OCI-LY1 (cell line): ENCODE results near the gene PIM1.

Experiments
- H2AFZ ChIP-seq: fragments of 200-600 bp; sonication (generic), shearing (Covaris generic); 2 replicates; pipeline ENCODE4 v1.6.0; 2014; ENCODE audit warnings: antibody characterized with exemption, mild to moderate bottlenecking, low read length
- H3F3A ChIP-seq: fragments of 200-600 bp; sonication (generic), shearing (Covaris generic); 2 replicates; pipeline ENCODE4 v1.6.0; 2014; ENCODE audit warnings: mild to moderate bottlenecking, antibody characterized with exemption, low read length, moderate library complexity; ENCODE audit not compliant: insufficient read depth
- H3K27ac ChIP-seq: fragments of 200-600 bp; sonication (generic); 2 replicates; pipeline ENCODE4 v1.5.1; 2014; ENCODE audit warnings: low read length, mixed run types, mild to moderate bottlenecking, low read depth; ENCODE audit not compliant: poor library complexity, severe bottlenecking
- H3K27me3 ChIP-seq: fragments of 200-600 bp; sonication (generic); 2 replicates; pipeline ENCODE4 v1.6.0; 2014; ENCODE audit warnings: antibody characterized with exemption, mild to moderate bottlenecking, low read length, moderate library complexity; ENCODE audit not compliant: insufficient read depth
- H3K36me3 ChIP-seq: fragments of 200-600 bp; sonication (generic); 2 replicates; pipeline ENCODE4 v1.6.1; 2014; ENCODE audit warnings: mild to moderate bottlenecking, antibody characterized with exemption, low read length, moderate library complexity, mixed read lengths; ENCODE audit not compliant: insufficient read depth
- H3K4me1 ChIP-seq: fragments of 200-600 bp; sonication (generic); 2 replicates; pipeline ENCODE4 v1.5.1; 2014; ENCODE audit warnings: mild to moderate bottlenecking, low read length, moderate library complexity; ENCODE audit not compliant: insufficient read depth, severe bottlenecking
- H3K4me2 ChIP-seq: fragments of 200-600 bp; sonication (generic), shearing (Covaris generic); 2 replicates; pipeline ENCODE4 v1.6.1; 2014; ENCODE audit warnings: low read length
- H3K4me3 ChIP-seq: fragments of 200-600 bp; sonication (generic); 2 replicates; pipeline ENCODE4 v1.5.1; 2014; ENCODE audit warnings: low read length, low read depth, mild to moderate bottlenecking, mixed read lengths; ENCODE audit not compliant: poor library complexity, severe bottlenecking
- H3K79me2 ChIP-seq: fragments of 200-600 bp; shearing (Covaris generic); 2 replicates; pipeline ENCODE4 v1.6.1; 2016; ENCODE audit warnings: mixed run types, low read length, mixed read lengths; ENCODE audit not compliant: insufficient read depth
- H3K9ac ChIP-seq: fragments of 200-600 bp; sonication (generic), shearing (Covaris generic); 2 replicates; pipeline ENCODE4 v1.6.1; 2014; ENCODE audit warnings: mild to moderate bottlenecking, low read length, mixed read lengths
- H3K9me2 ChIP-seq: fragments of 200-600 bp; sonication (generic), shearing (Covaris generic); 2 replicates; pipeline ENCODE4 v1.6.1; 2014; ENCODE audit warnings: low read depth, mild to moderate bottlenecking, low read length, mixed read lengths
- H3K9me3 ChIP-seq: fragments of 200-600 bp; shearing (Covaris generic); 2 replicates; pipeline ENCODE4 v1.6.1; 2014; ENCODE audit warnings: low read length, mixed read lengths
- H4K20me1 ChIP-seq: fragments of 200-600 bp; sonication (generic), shearing (Covaris generic); 2 replicates; pipeline ENCODE4 v1.6.0; 2016; ENCODE audit warnings: mild to moderate bottlenecking, low read length; ENCODE audit not compliant: insufficient read depth
- CTCF ChIP-seq: fragments of 200-600 bp; sonication (generic), shearing (Covaris generic); IDR thresholded peaks from 2 replicates; pipeline ENCODE4 v1.5.1; 2017; ENCODE audit warnings: mild to moderate bottlenecking, antibody characterized with exemption, low read length, moderate library complexity, mixed read lengths
- EZH2 ChIP-seq: fragments of 200-600 bp; sonication (generic), shearing (Covaris generic); IDR thresholded peaks from 2 replicates; pipeline ENCODE4 v1.8.0; 2017; ENCODE audit warnings: borderline replicate concordance, mixed run types, mild to moderate bottlenecking, antibody characterized with exemption, low read length, moderate library complexity, mixed read lengths

Gene PIM1

DNA sequence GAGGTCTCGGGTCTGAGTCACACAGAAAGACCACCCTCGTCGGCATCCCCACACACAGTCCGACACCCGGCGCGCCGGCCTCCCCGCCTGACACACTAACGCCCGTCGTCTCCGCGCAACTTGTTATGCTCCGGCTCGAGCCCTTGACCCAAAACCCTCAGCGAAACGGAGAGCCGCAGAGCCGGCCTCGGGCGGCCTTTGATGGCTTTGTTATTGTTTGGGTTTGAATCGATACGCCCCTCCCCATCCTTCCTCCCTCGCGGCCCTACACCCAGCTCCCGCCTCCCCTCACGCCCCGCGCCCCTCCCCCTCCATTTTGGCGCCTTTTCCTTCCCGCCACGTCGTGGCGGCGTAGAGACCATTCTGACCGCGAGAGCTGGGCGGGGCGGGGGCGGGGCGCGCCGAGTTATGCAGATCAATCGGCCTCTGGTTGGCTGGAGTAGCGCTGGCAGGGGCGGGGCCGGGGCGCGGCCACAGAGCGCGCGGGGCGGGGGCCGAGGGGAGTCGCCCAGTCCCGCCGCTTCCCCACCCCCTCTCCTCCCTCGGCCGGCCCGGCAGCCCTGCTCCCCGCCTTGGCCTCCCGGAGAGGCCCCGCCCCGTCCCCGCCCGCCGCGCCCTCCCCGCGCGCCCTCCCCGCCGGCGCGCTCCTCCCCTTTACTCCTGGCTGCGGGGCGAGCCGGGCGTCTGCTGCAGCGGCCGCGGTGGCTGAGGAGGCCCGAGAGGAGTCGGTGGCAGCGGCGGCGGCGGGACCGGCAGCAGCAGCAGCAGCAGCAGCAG, at the start of gene PIM1:
Gene PIM1 (plus strand): TSS at position 657 of the 777 bp plus-strand sequence. CDS start 424 bp downstream, outside the sequence.
- Histone ChIP-seq H4K20me1 (peaks cover 3% of the 10 kb centered on the region), H3K27me3 (no peaks in the 10 kb centered on the region), H3K4me3 (peak within 1 kb of the TSS; percentile 89), H3K9ac (peak within 1 kb of the TSS; percentile 93), H3K27ac (peak within 1 kb of the TSS; percentile 95), H3F3A (peaks cover 16% of the 10 kb centered on the region), H3K4me2 (peak within 1 kb of the TSS; percentile 82), H2AFZ (no peak within 1 kb of the TSS), H3K9me2 (no peaks in the 10 kb centered on the region), H3K36me3 (peaks cover 46% of the 10 kb centered on the region), H3K9me3 (no peaks in the 10 kb centered on the region), H3K79me2 (peaks cover 26% of the 10 kb centered on the region), H3K4me1 (peaks cover 36% of the 10 kb centered on the region)
- TF ChIP-seq CTCF (no peak), EZH2 (no peak)

- no peaks in the 10 kb centered on the region for H3K9me3 ChIP-seq
- H3K9me2 ChIP-seq: no peaks in the 10 kb centered on the region
- no peaks in the 10 kb centered on the region for H3K27me3 ChIP-seq
- no peak overlapping the region for H3K4me3 ChIP-seq
- no peak overlapping the region for H2AFZ ChIP-seq
- H3K27ac ChIP-seq: no peak overlapping the region
- no peak for TF ChIP-seq CTCF
- TF ChIP-seq EZH2: no peak
- H3F3A ChIP-seq: no peaks in the 10 kb centered on the region
- H4K20me1 ChIP-seq: no peaks in the 10 kb centered on the region
- H3K4me2 ChIP-seq: no peak overlapping the region
- no peak overlapping the region for H3K9ac ChIP-seq
- peaks cover 39% of the 10 kb centered on the region for H3K4me1 ChIP-seq
- H3K36me3 ChIP-seq: no peaks in the 10 kb centered on the region
- no peaks in the 10 kb centered on the region for H3K79me2 ChIP-seq
These were observed 48.4 kb upstream of the PIM1 start for GRCh38 chr6:37121556-37121955.

- no peaks in the 10 kb centered on the region for H3K9me2 ChIP-seq
- H3K9me3 ChIP-seq: no peaks in the 10 kb centered on the region
- H3K4me3 ChIP-seq: no peak overlapping the region
- H2AFZ ChIP-seq: no peak overlapping the region
- no peaks in the 10 kb centered on the region for H3K36me3 ChIP-seq
- H3F3A ChIP-seq: 0 out of 2 replicates have a peak, but pooled peaks cover under 1% of the 10 kb centered on the region
- H3K4me2 ChIP-seq: no peak overlapping the region
- TF ChIP-seq EZH2: no peak
- 0 out of 2 replicates have a peak, but pooled peaks have one; percentile 9 for TF ChIP-seq CTCF
- no peaks in the 10 kb centered on the region for H3K79me2 ChIP-seq
- H4K20me1 ChIP-seq: no peaks in the 10 kb centered on the region
- no peak overlapping the region for H3K27ac ChIP-seq
- H3K27me3 ChIP-seq: no peaks in the 10 kb centered on the region
- H3K9ac ChIP-seq: no peak overlapping the region
- H3K4me1 ChIP-seq: peaks cover 32% of the 10 kb centered on the region
These were observed 47.1 kb upstream of the PIM1 start for GRCh38 chr6:37122861-37123260.
